SK-N-SH (cell line): ENCODE data around the gene SOX10.

Source experiments
- CTCF ChIP-seq: fragments of 200-600 bp; sonication (generic); IDR thresholded peaks from 2 replicates; pipeline ENCODE4 v1.6.1; 2017; ENCODE audit warnings: antibody characterized with exemption, mild to moderate bottlenecking, moderate library complexity
- GATA2 ChIP-seq: sonication (generic); formaldehyde crosslinking; IDR thresholded peaks from 2 replicates; pipeline ENCODE4 v1.5.0; 2020; ENCODE audit warnings: mild to moderate bottlenecking, missing genetic modification reagents
- JUND ChIP-seq: IDR thresholded peaks from 2 replicates; pipeline ENCODE4 v1.4.0; 2012
- MEF2A ChIP-seq: IDR thresholded peaks from 2 replicates; pipeline ENCODE4 v1.4.0; 2012; ENCODE audit warnings: low read depth, borderline replicate concordance
- MXI1 ChIP-seq: IDR thresholded peaks from 2 replicates; pipeline ENCODE4 v1.6.1; 2012; ENCODE audit warnings: mild to moderate bottlenecking, low read depth, low read length, improper control_type of control experiment
- RAD21 ChIP-seq: IDR thresholded peaks from 2 replicates; pipeline ENCODE4 v1.6.1; 2012; ENCODE audit warnings: mild to moderate bottlenecking, low read length
- SIN3A ChIP-seq: IDR thresholded peaks from 2 replicates; pipeline ENCODE4 v1.6.1; 2012; ENCODE audit warnings: low read depth, mild to moderate bottlenecking, low read length, moderate library complexity, borderline replicate concordance
- TAF1 ChIP-seq: IDR thresholded peaks from 2 replicates; pipeline ENCODE4 v1.6.1; 2012; ENCODE audit warnings: low read depth, mild to moderate bottlenecking, low read length, moderate library complexity, borderline replicate concordance
- ZBTB33 ChIP-seq: IDR thresholded peaks from 2 replicates; pipeline ENCODE4 v1.4.0; 2012; ENCODE audit warnings: low read depth, borderline replicate concordance

DNA sequence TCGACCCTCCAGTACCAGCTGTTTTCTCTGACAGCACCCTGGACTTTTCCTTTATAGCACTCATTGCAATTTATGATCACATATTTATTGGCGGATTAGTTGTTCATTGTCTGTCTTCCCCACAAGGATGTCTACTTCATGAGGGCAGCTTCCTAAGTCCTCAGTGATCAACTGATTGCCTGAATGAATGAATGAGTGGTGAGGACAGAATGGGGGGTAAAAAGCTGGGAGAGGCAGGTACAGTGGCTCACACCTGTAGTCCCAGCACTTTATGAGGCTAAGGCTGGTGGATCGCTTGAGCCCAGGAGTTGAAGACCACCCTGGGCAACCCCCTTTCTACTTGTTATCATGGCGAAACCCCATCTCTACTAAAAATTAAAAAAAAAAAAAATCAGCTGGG is 11.1 kb upstream of the SOX10 start:
- TF ChIP-seq CTCF (no peak), ZBTB33 (no peak), MEF2A (no peak), SIN3A (no peak), RAD21 (no peak), TAF1 (no peak), JUND (no peak), MXI1 (no peak), GATA2 (CRISPR knock-in tag) (no peak)
